GM12878 (cell line): ENCODE data around the gene HK3. TPM values are rescaled to one million over a fixed set of nuclear protein-coding genes. Genes with fewer than 3 reads are reported as not detected.

Source experiments
- ATAC-seq: fragments of 200-7000 bp; cut with Tn5 transposase; 3 replicates; pipeline ENCODE4 v1.9.1; 2020; ENCODE audit warnings: mild to moderate bottlenecking, moderate library complexity
- BruUV-seq: library from RNA; stranded (reverse); fragments of 400-500 nt; replicated peaks from 2 replicates; lab custom pipeline; 2021; lab: Mats Ljungman, UMichigan
- CTCF ChIA-PET: fragments of 300-600 bp; sonication (Branson Sonifier 250); formaldehyde crosslinking; extraction: SDS; loops from one replicate; lab custom pipeline; 2021; ENCODE audit warnings: inconsistent platforms; lab: Yijun Ruan, JAX
- POLR2A ChIA-PET: fragments of 350-600 bp; formaldehyde crosslinking; extraction: SDS; loops from one replicate; lab custom pipeline; 2021; ENCODE audit warnings: inconsistent platforms; lab: Charles Lee
- RAD21 ChIA-PET: fragments of 300-600 bp; sonication (Branson Sonifier 250); formaldehyde crosslinking; loops from one replicate; lab custom pipeline; 2023; ENCODE audit warnings: antibody characterized with exemption; ENCODE audit not compliant: unreplicated experiment; lab: Charles Lee
- SMC1A ChIA-PET: fragments of 300-600 bp; sonication (Branson Sonifier 250); formaldehyde crosslinking; loops from one replicate; lab custom pipeline; 2023; ENCODE audit not compliant: unreplicated experiment, uncharacterized antibody; lab: Charles Lee
- DNase-seq: peaks from one replicate; pipeline ENCODE4 v3.0.0-alpha.2; 2011; ENCODE audit warnings: low read depth, low spot score
- FAIRE-seq: peaks from 3 replicates; lab custom pipeline; 2011; peaks lifted over from hg19 to GRCh38; lab: Jason Lieb, UNC
- H2AFZ ChIP-seq: 2 replicates; pipeline ENCODE4 v1.6.0; 2011; ENCODE audit warnings: low read depth, low read length, control low read depth; ENCODE audit not compliant: control insufficient read depth
- H3K27ac ChIP-seq: 2 replicates; pipeline ENCODE4 v1.5.1; 2011; ENCODE audit warnings: control low read depth; ENCODE audit not compliant: control insufficient read depth, insufficient read depth
- H3K27me3 ChIP-seq, 2 experiments: replicated peaks in 1 of 2; 2 replicates each; pipeline versions ENCODE4 v1.6.0 to v1.6.1; 2011; ENCODE audit warnings: low read length in 1 of 2; ENCODE audit not compliant: control insufficient read depth in 2 of 2, insufficient read depth in 2 of 2
- H3K36me3 ChIP-seq, 2 experiments: 2 replicates each; pipeline ENCODE4 v1.5.1; 2011; ENCODE audit warnings: low read length in 1 of 2; ENCODE audit not compliant: control insufficient read depth in 2 of 2, insufficient read depth in 2 of 2
- H3K4me1 ChIP-seq: 2 replicates; pipeline ENCODE4 v1.6.1; 2011; ENCODE audit warnings: mild to moderate bottlenecking, low read length, moderate library complexity, mixed read lengths; ENCODE audit not compliant: control insufficient read depth, insufficient read depth
- H3K4me2 ChIP-seq: 2 replicates; pipeline ENCODE4 v1.6.0; 2011; ENCODE audit warnings: control low read depth; ENCODE audit not compliant: control insufficient read depth, insufficient read depth
- H3K4me3 ChIP-seq: fragments of 200-600 bp; sonication (generic); 2 replicates; pipeline ENCODE4 v1.5.1; 2016
- H3K79me2 ChIP-seq: 2 replicates; pipeline ENCODE4 v1.6.0; 2011; ENCODE audit warnings: low read length; ENCODE audit not compliant: control insufficient read depth, insufficient read depth
- H3K9ac ChIP-seq: 2 replicates; pipeline ENCODE4 v1.8.0; 2011; ENCODE audit warnings: low read length, control low read depth, mixed read lengths; ENCODE audit not compliant: control insufficient read depth, insufficient read depth
- H3K9me3 ChIP-seq: replicated peaks from 3 replicates; pipeline ENCODE4 v1.5.1; 2011; ENCODE audit warnings: mild to moderate bottlenecking, low read length; ENCODE audit not compliant: control insufficient read depth, insufficient read depth
- H4K20me1 ChIP-seq: 2 replicates; pipeline ENCODE4 v1.6.0; 2011; ENCODE audit not compliant: control insufficient read depth, insufficient read depth
- BCLAF1 ChIP-seq: fragments of 450-650 bp; IDR thresholded peaks from 2 replicates; pipeline ENCODE4 v1.6.1; 2017; ENCODE audit warnings: antibody characterized with exemption, mild to moderate bottlenecking, moderate library complexity
- CBFB ChIP-seq: IDR thresholded peaks from 2 replicates; pipeline ENCODE4 v1.6.1; 2016; ENCODE audit warnings: antibody characterized with exemption, low read depth
- CEBPB ChIP-seq, 2 experiments: fragments of 150-350 bp in 1 of 2; IDR thresholded peaks; 2 replicates each; pipeline ENCODE4 v1.6.1; 2012 to 2014; ENCODE audit warnings: low read depth in 2 of 2, low read length in 2 of 2, borderline replicate concordance in 1 of 2, inconsistent platforms in 1 of 2
- ESRRA ChIP-seq: IDR thresholded peaks from 2 replicates; pipeline ENCODE4 v1.6.1; 2012; ENCODE audit warnings: mild to moderate bottlenecking, low read length, improper control_type of control experiment
- HDAC2 ChIP-seq: fragments of 200-600 bp; sonication (generic); IDR thresholded peaks from 2 replicates; pipeline ENCODE4 v1.6.1; 2017
- JUNB ChIP-seq: IDR thresholded peaks from 2 replicates; pipeline ENCODE4 v1.6.1; 2016; ENCODE audit warnings: antibody characterized with exemption, mild to moderate bottlenecking
- JUND ChIP-seq: IDR thresholded peaks from 2 replicates; pipeline ENCODE4 v1.6.1; 2012; ENCODE audit warnings: low read depth, mild to moderate bottlenecking, low read length, improper control_type of control experiment, moderate library complexity
- MTA3 ChIP-seq: IDR thresholded peaks from 2 replicates; pipeline ENCODE4 v1.6.1; 2012; ENCODE audit warnings: low read length, inconsistent platforms, borderline replicate concordance
- NR2C1 ChIP-seq: fragments of 450-650 bp; IDR thresholded peaks from 2 replicates; pipeline ENCODE4 v1.6.1; 2017; ENCODE audit warnings: antibody characterized with exemption, mild to moderate bottlenecking, moderate library complexity
- RCOR1 ChIP-seq: conservative IDR thresholded peaks from 2 replicates; pipeline ENCODE4 v1.6.1; 2012; ENCODE audit warnings: low read depth, low read length, improper control_type of control experiment
- SMAD5 ChIP-seq: IDR thresholded peaks from 2 replicates; pipeline ENCODE4 v1.6.1; 2016; ENCODE audit warnings: antibody characterized with exemption, low read depth
- SREBF1 ChIP-seq: IDR thresholded peaks from 2 replicates; pipeline ENCODE4 v1.6.1; 2012; ENCODE audit warnings: mild to moderate bottlenecking, low read length
- TAF1 ChIP-seq: IDR thresholded peaks from 2 replicates; pipeline ENCODE4 v1.6.1; 2011; ENCODE audit warnings: mild to moderate bottlenecking, low read depth, low read length, borderline replicate concordance
- USF1 ChIP-seq: IDR thresholded peaks from 2 replicates; pipeline ENCODE4 v1.6.1; 2011; ENCODE audit warnings: borderline replicate concordance, low read depth, mild to moderate bottlenecking, moderate library complexity, mixed read lengths, low read length; ENCODE audit not compliant: insufficient read depth; ENCODE audit errors: extremely low read length
- ZBTB4 ChIP-seq: fragments of 450-650 bp; formaldehyde crosslinking; IDR thresholded peaks from 2 replicates; pipeline ENCODE4 v1.4.0; 2022; ENCODE audit warnings: mild to moderate bottlenecking, moderate library complexity
- ZNF622 ChIP-seq: fragments of 450-650 bp; IDR thresholded peaks from 2 replicates; pipeline ENCODE4 v1.6.1; 2017; ENCODE audit warnings: mild to moderate bottlenecking, inconsistent platforms
- WGBS: methylation state at CpG from one replicate; pipeline ENCODE4 v1.1.6; 2016; ENCODE audit warnings: low lambda C conversion rate; ENCODE audit not compliant: insufficient replicate concordance, insufficient coverage; ENCODE audit errors: missing lambda C conversion rate; 5-methylcytosine and 5-hydroxymethylcytosine counted together
- in situ Hi-C: fragments of 300-500 bp; cut with MboI; formaldehyde crosslinking; loops from 9 replicates; pipeline ENCODE4 v1.14.3; 2018; ENCODE audit warnings: mixed read lengths
- intact Hi-C: fragments of 100-400 bp; cut with micrococcal nuclease; formaldehyde crosslinking; loops from one replicate; pipeline ENCODE4 v1.14.2; 2022; ENCODE audit not compliant: unreplicated experiment
- polyA plus RNA-seq, 11 experiments: library from polyadenylated mRNA; depleted of rRNA in 4 of 11; unstranded in 6 of 11; stranded (reverse) in 5 of 11; fragments of >200 nt; fragmentation: Nextera tagmentation in 4 of 11; fragmentation: Illumina TruSeq in 1 of 11; extraction: Ambion mirVana in 4 of 11; extraction: Trizol in 1 of 11; gene quantifications; 1 replicate in 1 of 11; 2 replicates in 10 of 11; pipeline versions ENCODE4 v1.2.1 to v1.2.3, GENCODE V29; 2011 to 2016; ENCODE audit warnings: inconsistent platforms in 2 of 11, missing spikeins in 2 of 11, low read depth in 1 of 11
- total RNA-seq, 4 experiments: library from RNA; depleted of rRNA in 3 of 4; stranded (reverse); fragments of >200 nt in 3 of 4; fragmentation: Illumina TruSeq in 1 of 4; extraction: Trizol in 1 of 4; gene quantifications; 2 replicates each; pipeline versions ENCODE4 v1.2.1 to v1.2.3, GENCODE V29; 2013 to 2021

Gene HK3
- total and polyA plus RNA-seq, 10 of the 15 experiments (the other 5 are each of a cell fraction or from before 2014, with no cell fraction given) = 0.13 to 1.3 (median 0.26) TPM; not detected in 4

GRCh38 chr5:176863041-176863764 lies 35.9 kb downstream of the HK3 start:
- TF ChIP-seq BCLAF1 = no peak
- TF ChIP-seq MTA3 = no peak
- no peak for TF ChIP-seq JUND
- TF ChIP-seq USF1 = no peak
- no peak for TF ChIP-seq ZBTB4 (CRISPR knock-in tag)
- no peak for TF ChIP-seq TAF1
- no peak for TF ChIP-seq ESRRA
- no peak for TF ChIP-seq SREBF1
- TF ChIP-seq RCOR1 = no peak
- no peak for TF ChIP-seq CEBPB (IDR thresholded peaks at IDR 0.05; ENCODE audit: borderline replicate concordance in 1 of 2, low read depth in 2 of 2, low read length in 2 of 2)
- no peak for TF ChIP-seq HDAC2
- TF ChIP-seq ZNF622 = no peak
- TF ChIP-seq SMAD5 = no peak
- no peak for TF ChIP-seq CBFB
- no peak for TF ChIP-seq JUNB
- no peak for TF ChIP-seq NR2C1
- H3K79me2 ChIP-seq = no peaks in the 10 kb centered on the region
- H3K9ac ChIP-seq = no peak overlapping the region
- ChIA-PET POLR2A (no interaction called here), RAD21 (no interaction called here), SMC1A (no interaction called here), CTCF (no interaction called here)
- intact Hi-C loops = no loop called here
- in situ Hi-C loops = no loop called here
- no TSS peak for BruUV-seq
- FAIRE-seq (no peak), ATAC-seq (no peak), DNase-seq (no peak)
- peaks cover 3 to 4% of the 10 kb centered on the region in 2 experiments; a peak in 3 of 4 replicates for H3K27me3 ChIP-seq
- no peak overlapping the region for H3K4me3 ChIP-seq
- no peaks in the 10 kb centered on the region for H3K4me1 ChIP-seq
- no peak overlapping the region for H3K27ac ChIP-seq
- no peaks in the 10 kb centered on the region for H3K36me3 ChIP-seq
- no peaks in the 10 kb centered on the region for H3K9me3 ChIP-seq
- H2AFZ ChIP-seq = no peak overlapping the region
- no peak overlapping the region for H3K4me2 ChIP-seq
- H4K20me1 ChIP-seq = no peaks in the 10 kb centered on the region; the same call in 1 of the 2 replicates
- 7% methylated on average over 15 of the region's 15 CpGs for WGBS
